HG02588 (cell line): ENCODE results near the gene LMX1B.

Experiments used
- ATAC-seq: cut with Tn5 transposase; IDR thresholded peaks from one replicate; pipeline ENCODE4 v1.9.1; 2021; ENCODE audit warnings: mild to moderate bottlenecking, moderate library complexity; ENCODE audit not compliant: unreplicated experiment

LMX1B gene

DNA sequence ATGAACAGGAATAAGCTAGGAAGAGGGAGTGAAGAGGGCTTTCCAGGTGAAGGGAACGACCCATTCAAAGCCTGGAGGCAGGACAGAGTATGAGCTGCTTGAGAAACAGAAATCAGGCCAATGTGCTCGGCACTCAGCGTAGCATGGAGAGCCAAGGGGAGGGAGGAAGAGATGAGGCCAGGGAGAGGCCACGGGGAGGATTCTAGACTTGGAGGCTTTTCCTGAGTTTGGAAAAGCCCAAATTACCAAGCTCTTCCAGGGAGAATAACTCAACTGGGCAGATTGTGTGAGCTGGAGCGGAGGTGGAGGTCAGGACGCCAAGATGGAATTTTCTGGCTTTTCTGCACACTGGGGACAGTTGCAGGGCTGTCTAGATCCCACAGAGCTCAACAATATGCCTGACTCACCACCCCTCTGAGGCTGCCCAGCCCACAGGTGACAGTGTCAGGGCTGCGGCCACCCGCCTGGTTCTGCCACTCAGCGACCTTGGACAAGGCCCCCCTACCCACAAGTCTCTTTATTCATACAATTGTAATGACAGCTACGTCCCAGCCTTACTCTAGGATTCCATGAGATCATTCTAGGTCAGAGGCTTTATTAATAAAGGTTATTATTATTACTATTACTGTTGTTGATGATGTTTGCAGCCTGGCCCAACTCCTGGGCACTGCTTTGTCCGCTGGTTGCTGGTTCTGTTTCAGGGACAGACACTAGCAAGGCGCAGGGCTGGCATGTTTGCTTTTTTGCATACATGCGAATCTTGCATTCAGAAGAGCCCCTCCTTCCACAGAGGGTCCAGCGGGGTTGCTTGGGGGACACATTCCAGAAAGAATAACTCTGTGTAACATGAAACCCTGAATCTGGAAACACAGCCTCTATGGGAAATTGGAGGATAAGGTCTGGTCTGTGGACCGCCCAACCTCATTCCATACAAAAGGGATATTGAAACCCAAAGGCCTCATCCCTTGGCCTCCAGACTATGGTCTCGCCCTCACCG lies 9.4 kb upstream of the LMX1B start:
- ATAC-seq: no peak

DNA sequence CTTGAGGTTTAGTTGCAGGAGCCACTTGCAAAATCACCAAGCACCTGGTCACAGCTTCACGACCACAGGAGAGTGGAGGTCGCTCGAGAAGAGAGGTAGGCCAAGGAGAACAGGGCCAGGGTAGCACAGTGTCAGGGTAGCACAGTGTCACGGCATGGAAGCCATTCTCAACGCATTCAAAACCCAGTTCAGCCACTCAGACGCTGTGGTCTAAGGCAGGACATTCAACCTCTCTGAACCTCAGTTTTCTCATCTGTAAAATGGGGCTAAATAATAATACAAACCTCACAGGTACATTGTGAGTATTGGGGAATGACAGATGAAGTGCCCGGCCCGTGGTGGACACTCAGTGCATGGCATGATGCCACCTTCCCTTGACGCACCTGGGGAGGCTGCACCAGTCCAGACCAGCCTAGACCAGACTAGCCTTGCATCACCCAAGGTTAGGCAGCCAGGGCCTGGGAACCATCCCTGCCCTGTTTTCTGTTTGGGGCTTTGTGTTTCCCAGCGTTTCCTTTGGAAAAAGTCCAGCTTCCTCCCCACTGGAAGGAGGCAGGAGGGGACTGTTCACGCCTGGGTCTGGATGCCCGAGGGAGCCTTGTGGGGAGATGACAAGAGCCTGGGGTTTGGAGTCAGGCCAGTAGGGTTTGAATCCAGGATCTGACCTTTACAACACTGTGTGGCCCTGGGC lies 7.8 kb upstream of the LMX1B start:
- ATAC-seq: no peak

DNA sequence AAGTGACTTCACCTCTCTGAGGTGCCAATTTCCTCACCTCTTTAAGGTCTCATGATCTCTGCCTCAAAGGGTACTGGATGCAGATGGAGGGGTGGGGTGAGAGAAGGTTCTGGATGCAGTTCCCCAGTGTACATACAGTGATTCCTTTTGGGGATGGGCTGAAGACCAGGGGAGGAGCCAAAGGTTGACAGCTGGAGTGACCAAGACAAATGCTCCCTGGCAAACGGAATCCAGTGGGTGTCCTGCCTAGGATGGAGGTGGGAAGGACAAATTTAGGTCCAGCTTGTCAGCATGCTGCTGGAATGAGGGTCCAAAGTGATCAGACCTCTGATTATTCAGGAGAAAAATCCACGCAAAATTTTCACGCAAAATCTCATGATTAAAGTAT lies 7.3 kb upstream of the LMX1B start:
- ATAC-seq: no peak

DNA sequence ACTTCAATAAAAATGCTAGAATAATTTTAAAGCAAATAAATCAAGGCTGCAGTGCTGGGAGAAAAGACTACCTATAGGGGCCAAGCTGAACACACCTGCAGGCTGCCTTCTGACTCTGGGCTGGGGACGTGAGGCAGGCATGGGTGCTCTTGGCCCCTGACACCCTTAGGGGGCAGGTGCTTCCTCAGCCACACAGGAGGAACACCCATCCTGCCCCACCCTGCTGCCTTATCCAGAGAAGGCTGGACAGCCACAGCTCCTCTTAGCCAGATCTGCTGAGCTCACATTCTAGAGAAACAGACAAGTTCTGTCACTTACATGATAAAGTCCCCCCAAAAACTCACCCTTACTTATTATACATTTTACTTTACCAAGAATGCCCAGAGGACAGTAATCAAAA lies 6.6 kb upstream of the LMX1B start:
- no peak for ATAC-seq

DNA sequence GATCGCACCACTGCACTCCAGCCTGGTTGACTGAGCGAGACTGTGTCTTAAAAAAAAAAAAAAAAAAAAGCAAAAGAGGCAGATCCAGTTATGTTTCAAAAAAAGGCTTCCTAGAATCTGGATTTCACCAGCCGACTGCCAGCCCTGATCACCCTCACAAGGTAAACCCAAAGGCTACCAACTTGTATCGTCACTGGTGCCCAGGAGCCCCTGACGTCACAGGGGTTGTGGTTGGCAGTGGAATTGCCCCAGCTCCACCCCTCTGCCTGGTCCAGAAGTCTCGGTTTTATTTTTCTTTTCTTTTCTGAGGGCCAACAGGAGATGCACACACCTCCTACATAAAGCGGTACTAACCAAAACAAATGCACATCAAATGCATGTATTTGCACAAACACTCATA lies 6.0 kb upstream of the LMX1B start:
- no peak for ATAC-seq

DNA sequence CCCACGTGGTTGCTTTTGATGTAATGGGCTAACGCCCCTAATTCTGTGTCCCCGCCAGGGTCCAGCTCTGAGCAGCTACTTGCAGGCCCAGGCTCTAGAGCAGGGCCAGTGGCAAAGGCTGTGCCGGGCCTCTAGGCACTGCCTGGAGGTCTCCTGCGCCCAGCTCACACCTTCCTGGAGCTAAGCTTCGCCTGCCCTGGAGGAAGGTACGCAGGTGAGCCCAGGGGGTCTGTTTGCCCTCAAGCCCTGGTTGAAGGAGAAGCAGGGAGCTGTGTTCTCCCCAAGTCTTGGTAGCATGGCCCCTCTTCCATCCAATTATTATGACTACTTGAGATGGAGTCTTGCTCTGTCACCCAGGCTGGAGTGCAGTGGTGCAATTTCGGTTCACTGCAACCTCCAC lies 5.2 kb upstream of the LMX1B start:
- no peak for ATAC-seq

DNA sequence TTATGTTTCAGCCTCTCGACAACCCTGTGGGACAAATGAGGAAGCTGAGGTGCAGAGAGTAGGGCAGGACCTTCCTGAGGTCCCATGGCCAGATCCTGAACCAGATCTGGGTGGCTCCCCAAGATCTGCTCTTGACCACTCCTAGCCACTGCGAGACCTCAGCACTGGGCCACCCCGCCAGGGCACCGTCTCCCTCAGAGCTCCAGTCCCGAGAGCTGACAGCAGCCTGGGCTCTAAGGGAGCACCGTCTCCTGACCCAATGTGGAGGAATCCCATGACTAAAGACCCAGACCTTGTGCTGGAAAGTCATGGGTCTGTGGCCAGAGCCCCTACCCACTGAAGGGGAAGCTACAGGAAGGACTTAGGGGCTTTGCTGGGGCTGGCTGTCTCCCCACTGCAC lies 4.5 kb upstream of the LMX1B start:
- no peak for ATAC-seq

DNA sequence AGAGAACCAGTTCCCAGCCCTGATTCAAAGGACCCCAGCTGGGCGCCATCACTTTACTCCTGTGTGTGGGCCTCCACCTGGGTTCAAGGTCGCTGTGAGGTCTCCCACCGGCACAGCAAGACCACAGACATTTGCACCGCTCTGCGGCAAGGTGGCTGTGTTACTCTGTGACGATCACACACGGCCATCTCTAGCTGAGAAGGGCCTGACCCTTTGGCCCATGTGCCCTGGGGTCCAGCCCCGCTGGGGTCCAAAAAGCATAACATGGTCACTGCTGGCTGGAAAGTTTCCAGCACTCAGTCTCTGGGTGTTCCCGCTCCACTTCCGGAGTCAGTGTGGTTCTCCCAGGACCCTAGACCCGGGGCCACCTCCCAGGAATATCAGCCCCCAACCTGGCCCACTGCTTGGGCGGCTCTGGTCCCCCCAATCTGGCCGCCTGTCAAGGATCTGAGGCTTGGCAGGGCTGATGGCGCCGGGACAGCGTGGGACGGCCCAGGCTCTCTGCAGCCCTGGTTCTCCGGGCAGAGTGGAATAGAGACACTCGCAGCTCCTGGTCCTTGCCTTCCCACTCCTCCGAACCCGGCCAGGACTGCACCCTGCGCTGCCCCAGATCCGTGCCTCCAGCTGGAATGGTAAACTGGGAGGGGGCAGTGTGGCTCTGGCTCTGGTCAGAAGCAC lies 3.9 kb upstream of the LMX1B start:
- ATAC-seq: no peak

DNA sequence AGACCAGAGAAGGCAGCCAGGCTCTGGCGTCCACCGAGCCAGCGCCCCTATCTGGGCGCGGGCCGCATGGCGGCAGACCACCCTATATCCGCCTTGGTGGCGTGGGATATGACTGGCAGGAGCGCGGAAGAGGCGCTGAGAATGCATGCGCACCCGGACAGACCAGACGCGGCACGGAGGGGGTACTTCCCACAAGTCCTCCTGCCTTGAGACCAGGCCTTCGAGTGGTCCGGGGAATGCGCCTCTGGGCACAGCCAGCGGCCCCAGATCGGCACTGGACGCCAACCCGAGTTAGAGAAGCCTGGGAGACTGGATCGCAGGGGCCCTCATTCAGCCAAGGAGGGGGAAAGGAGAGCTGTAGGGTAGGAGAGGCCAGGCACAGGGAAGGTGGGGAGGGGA lies 2.5 kb upstream of the LMX1B start:
- no peak for ATAC-seq

DNA sequence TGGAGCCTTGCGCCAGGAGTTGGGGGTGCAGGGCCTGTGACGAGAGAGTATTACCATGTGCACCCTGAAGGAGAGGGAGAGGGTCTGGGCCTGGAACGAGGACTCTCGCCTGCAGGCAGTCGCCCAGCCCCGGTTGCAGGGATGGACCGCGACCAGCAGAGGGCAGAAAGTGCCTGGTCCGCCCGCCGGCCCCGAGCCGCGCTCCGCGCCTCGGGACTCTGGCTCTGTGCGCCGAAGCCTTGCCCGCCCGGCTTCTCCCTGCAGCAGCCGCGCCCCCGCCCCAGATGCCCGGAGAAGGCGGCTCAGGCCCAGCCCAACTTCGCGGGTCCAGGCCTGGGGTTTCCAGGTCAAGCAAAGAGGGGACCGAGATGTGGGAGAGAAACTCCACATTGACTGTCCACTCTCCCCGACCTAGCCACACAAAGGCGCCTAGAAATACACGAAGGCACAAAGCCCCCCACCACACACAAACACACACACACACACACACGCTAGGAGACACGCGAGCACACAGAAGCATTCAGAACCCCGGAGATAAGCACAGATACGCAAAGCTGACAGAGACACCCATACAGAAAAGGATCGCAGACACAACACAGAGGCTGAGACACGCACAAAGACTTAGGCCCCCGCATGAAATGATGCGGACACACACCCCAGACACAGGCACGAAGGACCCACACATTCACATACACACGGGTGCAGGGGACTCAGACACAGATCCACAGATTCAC lies 2.0 kb upstream of the LMX1B start:
- ATAC-seq: no peak

DNA sequence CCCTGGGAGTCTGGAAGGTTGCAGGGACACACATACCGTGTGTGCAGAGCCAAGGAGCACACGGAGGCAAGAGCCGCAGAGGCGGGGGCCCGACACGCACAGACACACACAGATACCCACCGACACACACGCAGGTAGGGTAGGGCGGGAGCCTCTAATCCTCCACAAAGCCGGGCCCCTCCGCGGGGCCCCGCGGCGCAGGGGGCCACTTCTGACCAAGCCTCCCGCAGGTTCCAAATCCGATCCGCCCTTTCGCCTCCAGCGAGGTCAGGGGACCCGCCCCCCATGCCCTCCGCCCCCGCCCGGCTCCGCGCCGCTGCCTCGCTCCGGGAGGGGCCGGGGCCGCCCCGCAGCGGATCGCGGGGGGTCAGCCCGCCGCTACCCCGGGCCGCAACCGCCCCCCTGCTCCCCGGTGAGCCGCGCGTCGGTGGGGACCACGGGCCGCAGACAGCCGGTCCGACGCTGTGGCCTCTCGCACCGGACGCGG lies 1.4 kb upstream of the LMX1B start:
- ATAC-seq: no peak

DNA sequence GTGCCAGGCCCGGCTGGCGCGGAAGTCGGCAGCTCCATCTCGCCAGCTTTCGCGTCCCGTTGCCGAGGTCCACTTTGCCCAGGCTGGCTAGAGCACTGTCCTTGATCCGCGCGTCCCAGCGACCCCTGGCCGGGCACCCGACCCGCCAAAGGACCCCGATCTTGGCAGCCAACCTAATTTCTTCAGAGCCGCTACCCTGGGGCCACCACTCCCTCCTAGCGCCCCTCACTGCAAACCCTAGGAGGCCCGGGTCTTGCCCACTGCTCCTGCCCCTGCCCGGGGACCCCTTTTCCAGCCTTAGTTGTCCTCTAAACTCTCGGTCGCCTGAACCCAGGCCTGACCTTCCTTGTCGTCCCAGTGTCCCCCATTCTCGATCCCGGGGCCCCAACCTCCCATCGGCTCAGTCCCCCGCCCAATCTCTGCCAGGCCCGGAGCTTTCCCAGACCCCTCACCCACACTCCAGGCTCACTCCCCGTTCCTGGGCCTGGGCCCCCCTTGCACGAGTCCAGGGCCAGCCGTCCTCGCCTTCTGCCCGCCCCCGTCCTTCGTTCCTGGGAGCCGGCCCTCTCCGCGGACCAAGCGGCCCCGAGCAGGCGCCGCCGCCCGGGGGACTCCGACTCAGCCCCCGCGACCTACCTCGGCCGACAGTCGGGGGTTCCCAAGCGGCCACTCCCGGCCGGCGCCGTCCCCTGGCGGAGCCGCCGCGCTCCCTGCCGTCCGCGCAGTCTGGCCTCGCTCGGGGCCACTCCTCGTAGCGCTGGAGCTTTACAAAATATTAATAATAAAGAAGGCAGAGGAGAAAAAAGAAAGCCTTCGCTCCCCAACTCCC lies 701 bp upstream of the LMX1B start:
- no peak for ATAC-seq

DNA sequence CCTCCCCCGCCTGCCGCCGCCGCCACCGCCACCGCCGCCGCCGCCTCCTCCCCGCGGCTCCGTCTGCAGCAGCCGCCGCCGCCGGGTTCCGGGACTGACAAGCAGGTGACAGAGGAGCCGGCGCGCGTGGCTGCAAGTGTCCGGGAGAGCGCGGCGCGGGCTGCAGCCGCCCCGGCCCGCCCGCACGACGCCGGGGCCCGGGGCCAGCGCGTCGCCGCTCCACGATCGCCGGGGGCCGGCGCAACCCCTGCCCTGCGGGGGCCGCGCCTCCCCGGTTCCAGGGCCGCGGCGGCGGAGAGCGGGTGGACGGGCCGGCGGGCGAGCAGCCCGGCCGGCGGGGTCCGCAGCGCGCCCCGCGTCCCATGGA lies 343 bp downstream of the LMX1B start:
- no peak for ATAC-seq

DNA sequence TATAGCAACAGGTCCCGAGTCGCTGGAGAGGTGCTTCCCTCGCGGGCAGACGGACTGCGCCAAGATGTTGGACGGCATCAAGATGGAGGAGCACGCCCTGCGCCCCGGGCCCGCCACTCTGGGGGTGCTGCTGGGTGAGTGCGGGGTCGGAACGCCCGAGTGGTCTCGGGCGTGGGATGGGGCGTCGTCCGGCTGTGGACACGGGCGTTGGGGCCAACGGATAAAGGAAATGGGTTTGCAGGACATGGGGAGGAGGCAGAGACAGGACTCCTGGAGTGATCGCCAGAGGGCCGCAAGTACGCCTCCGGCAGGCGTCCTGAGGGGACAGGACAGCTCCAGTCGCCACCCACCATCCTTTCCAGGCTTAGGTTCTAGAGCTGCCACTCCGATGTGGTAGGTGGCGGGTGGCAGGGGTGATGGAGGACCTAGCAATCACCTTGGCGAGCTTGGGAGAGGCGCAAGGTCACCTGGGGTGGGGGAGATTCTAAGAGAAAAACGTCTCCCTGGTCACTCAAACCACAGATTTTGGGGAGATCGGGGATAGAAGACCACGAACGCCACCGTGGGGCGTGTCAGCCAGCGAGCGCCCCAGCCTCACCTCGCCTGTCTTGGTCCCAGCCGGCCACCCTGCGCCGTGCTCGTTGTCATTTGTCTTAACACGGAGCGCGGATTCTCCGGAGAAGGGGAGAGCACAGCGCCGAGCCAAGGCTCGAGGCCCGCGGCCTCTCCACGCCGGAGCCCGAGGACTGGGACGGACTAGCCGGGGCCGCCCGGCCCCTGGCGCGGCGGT lies 922 bp downstream of the LMX1B start:
- no peak for ATAC-seq

DNA sequence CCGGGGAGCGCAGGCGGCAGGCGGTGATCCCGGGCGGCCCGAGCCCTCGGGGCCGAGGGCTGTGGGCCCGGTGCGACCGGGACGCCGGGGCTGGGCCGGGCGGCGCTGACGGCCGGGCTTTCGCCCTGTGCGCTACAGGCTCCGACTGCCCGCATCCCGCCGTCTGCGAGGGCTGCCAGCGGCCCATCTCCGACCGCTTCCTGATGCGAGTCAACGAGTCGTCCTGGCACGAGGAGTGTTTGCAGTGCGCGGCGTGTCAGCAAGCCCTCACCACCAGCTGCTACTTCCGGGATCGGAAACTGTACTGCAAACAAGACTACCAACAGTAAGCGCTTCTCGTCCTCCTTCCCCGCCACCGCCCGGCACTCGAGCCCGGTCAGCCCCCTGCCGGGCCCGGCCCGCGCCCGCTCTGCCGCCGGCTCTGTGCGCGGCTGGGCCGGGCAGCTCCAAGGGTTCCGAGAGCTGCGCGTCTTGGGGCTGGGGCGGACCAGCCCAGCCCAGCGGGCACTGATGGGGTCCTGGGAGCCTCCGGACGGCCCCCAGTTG lies 1.6 kb downstream of the LMX1B start:
- ATAC-seq: no peak

DNA sequence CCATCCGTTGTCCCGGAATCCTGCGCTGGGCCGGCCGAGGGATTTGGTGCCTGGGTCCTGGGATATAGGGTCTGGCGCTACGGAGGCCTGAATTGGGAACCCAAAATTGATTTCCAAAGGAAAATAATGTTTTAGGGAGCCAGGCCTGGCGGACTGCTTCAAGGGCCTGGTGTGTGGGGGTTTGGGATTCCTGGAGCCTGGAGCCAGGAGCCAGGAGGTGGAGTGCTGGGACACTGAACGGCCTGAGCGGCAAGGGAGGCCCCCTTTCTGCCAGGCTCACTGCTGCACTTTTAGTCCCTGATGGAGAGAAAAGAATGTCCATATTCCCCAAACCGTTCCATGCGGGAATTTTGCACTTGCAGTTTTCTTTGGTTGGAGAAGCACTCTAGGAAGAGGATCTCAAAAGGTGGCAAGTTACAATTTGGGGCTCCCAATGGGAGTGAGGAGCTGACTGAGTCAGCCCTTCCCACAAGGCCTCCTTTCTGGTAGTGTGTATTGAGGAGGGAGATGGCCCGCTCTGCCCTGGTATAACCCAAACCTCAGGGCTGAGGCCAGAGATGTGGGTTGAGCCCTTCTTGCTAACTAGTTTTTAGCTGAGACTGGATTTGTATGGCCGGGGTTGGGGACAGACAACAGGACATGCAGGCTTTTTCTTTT lies 2.2 kb downstream of the LMX1B start:
- no peak for ATAC-seq

DNA sequence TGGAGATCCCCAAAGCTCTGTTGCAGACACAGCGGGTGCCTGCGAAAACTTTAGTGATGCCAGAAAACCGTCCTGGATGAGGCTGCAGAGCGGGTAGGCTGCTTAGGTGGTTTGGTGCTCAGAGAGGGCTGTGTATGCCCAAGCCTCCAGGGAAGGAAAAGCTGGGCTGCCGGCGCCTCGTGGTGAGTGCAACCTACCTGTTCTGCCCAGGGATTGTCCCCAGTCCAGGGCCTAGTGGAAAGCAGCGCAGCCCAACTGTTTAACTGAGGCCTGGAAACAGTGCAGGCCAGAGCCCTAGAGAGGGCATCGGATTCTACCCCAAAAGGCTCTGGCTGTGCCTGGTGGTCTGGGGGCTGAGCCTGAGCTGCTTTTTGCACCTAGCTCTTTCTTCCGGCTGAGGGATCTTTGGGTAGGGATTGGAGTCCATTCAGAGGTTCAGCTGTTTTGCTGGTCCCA lies 2.8 kb downstream of the LMX1B start:
- ATAC-seq: no peak
